ENCODE data around the gene GNAQ. TPM values are rescaled to one million over a fixed set of nuclear protein-coding genes. Genes with fewer than 3 reads are reported as not detected.

GNAQ gene
- total RNA-seq, 1 experiment from 2014 or later: 48.6 TPM

DNA sequence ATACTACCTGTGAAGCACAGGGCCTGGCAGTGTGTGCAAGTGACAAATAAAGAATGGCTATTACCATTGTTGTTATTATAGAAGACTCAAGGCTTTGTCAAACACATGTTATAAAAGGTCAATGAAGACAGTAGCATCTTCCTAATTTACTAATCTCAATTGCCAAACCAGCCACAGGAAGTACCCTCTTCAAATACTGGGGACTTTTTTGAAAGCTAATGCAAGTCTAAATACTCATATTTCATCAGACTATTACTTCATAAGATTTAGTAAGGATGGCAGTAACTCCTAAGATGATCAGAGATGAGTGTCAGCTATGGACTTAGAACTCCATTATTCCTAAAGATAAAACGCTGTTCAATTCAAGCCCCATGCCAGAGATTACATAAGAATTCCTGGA, 43.0 kb downstream of the GNAQ start:
- Histone ChIP-seq H3K27me3 (ENCODE audit: insufficient read depth, low read length) (no peaks in the 10 kb centered on the region), H2BK12ac (ENCODE audit: insufficient read length, low read depth, low read length) (no peak overlapping the region), H3K27ac (ENCODE audit: insufficient read length, low read depth, low read length) (no peak overlapping the region), H4K91ac (ENCODE audit: insufficient read length, low read depth, low read length) (no peak overlapping the region), H3K56ac (ENCODE audit: insufficient read length, low read depth, low read length) (no peak overlapping the region), H3K79me2 (ENCODE audit: insufficient read depth, low read length) (no peaks in the 10 kb centered on the region; the same call in 1 of the 2 replicates), H3K14ac (ENCODE audit: insufficient read depth, low read length) (no peak overlapping the region), H2BK15ac (ENCODE audit: low read depth, low read length) (no peak overlapping the region), H4K5ac (ENCODE audit: insufficient read length, low read depth, low read length) (no peak overlapping the region), H2BK120ac (ENCODE audit: low read depth, low read length, poor library complexity, severe bottlenecking) (no peak overlapping the region), H2BK5ac (ENCODE audit: insufficient read length, low read length) (no peak overlapping the region), H3K18ac (ENCODE audit: insufficient read length, low read depth, low read length) (no peak overlapping the region), H3K9me3 (ENCODE audit: control insufficient read depth, low read depth, low read length) (no peaks in the 10 kb centered on the region), H3K23ac (ENCODE audit: insufficient read length, low read depth, low read length) (no peak overlapping the region), H3T11ph (ENCODE audit: low read length) (no peak overlapping the region), H2AK5ac (ENCODE audit: insufficient read length, low read length) (no peak overlapping the region), H2BK20ac (ENCODE audit: low read depth, low read length, poor library complexity, severe bottlenecking) (no peak overlapping the region), H3K9ac (ENCODE audit: extremely low read depth, insufficient read length, low read length) (no peak overlapping the region), H3K23me2 (ENCODE audit: insufficient read length, low read depth, low read length, poor library complexity, severe bottlenecking) (no peaks in the 10 kb centered on the region), H3K4me2 (ENCODE audit: insufficient read depth, insufficient read length, low read length) (no peak overlapping the region), H3K4me1 (ENCODE audit: insufficient read depth, low read length) (no peaks in the 10 kb centered on the region), H4K20me1 (ENCODE audit: control insufficient read depth, insufficient read depth, insufficient read length) (no peaks in the 10 kb centered on the region), H4K8ac (replicated peaks; ENCODE audit: insufficient read length, low read depth, low read length) (no peak overlapping the region), H2AFZ (ENCODE audit: low read length) (no peak overlapping the region), H3K4ac (ENCODE audit: low read depth, low read length) (no peak overlapping the region), H3K79me1 (ENCODE audit: insufficient read depth, low read depth, low read length, poor library complexity, severe bottlenecking) (peaks cover 3% of the 10 kb centered on the region)
- peaks cover 0 to 3% of the 10 kb centered on the region in 2 experiments; a peak in 1 of 5 replicates for H3K9me3 Mint-ChIP-seq
- H3K4me1 Mint-ChIP-seq: peaks cover 10 to 11% of the 10 kb centered on the region in 2 experiments
- H3K36me3 Mint-ChIP-seq (ENCODE audit: insufficient read depth in 1 of 3, low read depth in 3 of 3): peaks cover 6 to 8% (median 8%) of the 10 kb centered on the region in 3 experiments; a peak in 6 of 7 replicates
- H3K27me3 Mint-ChIP-seq (ENCODE audit: low read depth): no peaks in the 10 kb centered on the region
- H3K27ac Mint-ChIP-seq: no peak overlapping the region
- TF ChIP-seq CTCF (conservative IDR thresholded peaks at IDR 0.05): no peak
- no peak overlapping the region for H3K4me3 Mint-ChIP-seq
- no peak for DNase-seq
- WGBS (ENCODE audit: extremely low coverage, insufficient read length, low lambda C conversion rate): no CpG with 5 or more reads among the region's 1 CpG
